Activated naive CD8-positive, alpha-beta T cell treated with anti-CD3 and anti-CD28 coated beads for 36 hours (primary cell): ENCODE data around the gene IL4. TPM values are rescaled to one million over a fixed set of nuclear protein-coding genes. Genes with fewer than 3 reads are reported as not detected.
A peak's percentile ranks its signal among the peaks of the same experiment; 100 is the strongest.
"Not testable (repeated sequence)": the region's sequence is repeated elsewhere in the genome, so short reads cannot be mapped to it uniquely, and the experiment has no call there.

Experiments
- DNase-seq: peaks from one replicate; pipeline ENCODE4 v3.0.0; 2021
- H3K27ac Mint-ChIP-seq: one replicate; pipeline ENCODE4 v1.8.0; 2022; ENCODE audit warnings: mild to moderate bottlenecking, moderate library complexity, mixed read lengths
- H3K27me3 Mint-ChIP-seq: one replicate; pipeline ENCODE4 v1.8.0; 2022; ENCODE audit warnings: mild to moderate bottlenecking, mixed read lengths
- H3K36me3 Mint-ChIP-seq: one replicate; pipeline ENCODE4 v1.8.0; 2021; ENCODE audit warnings: mild to moderate bottlenecking, mixed read lengths
- H3K4me1 Mint-ChIP-seq: one replicate; pipeline ENCODE4 v1.8.0; 2021; ENCODE audit warnings: mixed read lengths
- H3K4me3 Mint-ChIP-seq: one replicate; pipeline ENCODE4 v1.8.0; 2022; ENCODE audit warnings: mild to moderate bottlenecking, moderate library complexity, mixed read lengths
- H3K9me3 Mint-ChIP-seq: one replicate; pipeline ENCODE4 v1.8.0; 2022; ENCODE audit warnings: mixed read lengths
- total RNA-seq, 2 experiments: library from RNA; stranded (reverse); gene quantifications; one replicate each; pipeline ENCODE4 v1.2.3, GENCODE V29; 2021

The IL4 gene
- total RNA-seq = not detected

- H3K4me1 Mint-ChIP-seq = peaks cover 20% of the 10 kb centered on the region
- DNase-seq = no peak
- no peaks in the 10 kb centered on the region for H3K9me3 Mint-ChIP-seq
- H3K27ac Mint-ChIP-seq = no peak within 1 kb of the TSS
- no peaks in the 10 kb centered on the region for H3K36me3 Mint-ChIP-seq
- H3K27me3 Mint-ChIP-seq = no peaks in the 10 kb centered on the region
- no peak within 1 kb of the TSS for H3K4me3 Mint-ChIP-seq
Measured at GRCh38 chr5:132673939-132674630, at the start of gene IL4. TSS of gene IL4 (plus strand) at chr5:132673989. CDS start at chr5:132674051, 62 bp downstream.

- Mint-ChIP-seq H3K9me3 (no peaks in the 10 kb centered on the region), H3K4me3 (no peak overlapping the region), H3K27me3 (no peaks in the 10 kb centered on the region), H3K4me1 (peaks cover 11% of the 10 kb centered on the region), H3K36me3 (peaks cover 34% of the 10 kb centered on the region), H3K27ac (no peak overlapping the region)
- DNase-seq = no peak
Measured at GRCh38 chr5:132627470-132627869, 46.3 kb upstream of the IL4 start.

- no peaks in the 10 kb centered on the region for H3K9me3 Mint-ChIP-seq
- peaks cover 7% of the 10 kb centered on the region for H3K4me1 Mint-ChIP-seq
- no peak overlapping the region for H3K4me3 Mint-ChIP-seq
- peaks cover 23% of the 10 kb centered on the region for H3K36me3 Mint-ChIP-seq
- no peak for DNase-seq
- no peak overlapping the region for H3K27ac Mint-ChIP-seq
- no peaks in the 10 kb centered on the region for H3K27me3 Mint-ChIP-seq
Measured at GRCh38 chr5:132628814-132629213, 45.0 kb upstream of the IL4 start.

- Mint-ChIP-seq H3K9me3 (no peaks in the 10 kb centered on the region), H3K27me3 (no peaks in the 10 kb centered on the region), H3K4me3 (no peak overlapping the region), H3K27ac (peak overlapping the region; percentile 36), H3K4me1 (peaks cover 7% of the 10 kb centered on the region), H3K36me3 (peaks cover 24% of the 10 kb centered on the region)
- no peak for DNase-seq
Measured at GRCh38 chr5:132629230-132629944, 44.4 kb upstream of the IL4 start.

GRCh38 chr5:132633587-132633986 lies 40.2 kb upstream of the IL4 start:
- peaks cover 32% of the 10 kb centered on the region for H3K4me1 Mint-ChIP-seq
- not testable (repeated sequence) for H3K4me3 Mint-ChIP-seq, H3K9me3 Mint-ChIP-seq, H3K27ac Mint-ChIP-seq, DNase-seq, H3K27me3 Mint-ChIP-seq
- peaks cover 41% of the 10 kb centered on the region for H3K36me3 Mint-ChIP-seq

- DNase-seq = no peak
- H3K27me3 Mint-ChIP-seq = no peaks in the 10 kb centered on the region
Measured at GRCh38 chr5:132635873-132636272, 37.9 kb upstream of the IL4 start.

GRCh38 chr5:132637241-132637640 lies 36.5 kb upstream of the IL4 start:
- Mint-ChIP-seq H3K36me3 (peaks cover 48% of the 10 kb centered on the region), H3K4me1 (peaks cover 59% of the 10 kb centered on the region), H3K4me3 (no peak overlapping the region), H3K9me3 (no peaks in the 10 kb centered on the region), H3K27ac (no peak overlapping the region), H3K27me3 (no peaks in the 10 kb centered on the region)
- no peak for DNase-seq

More at GRCh38 chr5:132635873-132636272, 37.9 kb upstream of the IL4 start:
- Mint-ChIP-seq H3K9me3 (no peaks in the 10 kb centered on the region), H3K4me3 (peak overlapping the region; percentile 27), H3K4me1 (peaks cover 52% of the 10 kb centered on the region), H3K36me3 (peaks cover 47% of the 10 kb centered on the region), H3K27ac (peak overlapping the region; percentile 83)

GRCh38 chr5:132639706-132640130 lies 34.1 kb upstream of the IL4 start:
- peak; percentile 58 for DNase-seq
- Mint-ChIP-seq H3K4me3 (no peak overlapping the region), H3K4me1 (peaks cover 69% of the 10 kb centered on the region), H3K27me3 (no peaks in the 10 kb centered on the region), H3K9me3 (no peaks in the 10 kb centered on the region), H3K27ac (peak overlapping the region; percentile 92), H3K36me3 (peaks cover 55% of the 10 kb centered on the region)

GRCh38 chr5:132640613-132641012 lies 33.2 kb upstream of the IL4 start:
- Mint-ChIP-seq H3K36me3 (peaks cover 58% of the 10 kb centered on the region), H3K27me3 (no peaks in the 10 kb centered on the region), H3K9me3 (no peaks in the 10 kb centered on the region), H3K27ac (peak overlapping the region; percentile 92), H3K4me1 (peaks cover 62% of the 10 kb centered on the region), H3K4me3 (no peak overlapping the region)
- no peak for DNase-seq

GRCh38 chr5:132641241-132641723 lies 32.5 kb upstream of the IL4 start:
- Mint-ChIP-seq H3K4me1 (peaks cover 55% of the 10 kb centered on the region), H3K36me3 (peaks cover 56% of the 10 kb centered on the region), H3K9me3 (no peaks in the 10 kb centered on the region), H3K27ac (peak overlapping the region; percentile 92), H3K4me3 (no peak overlapping the region), H3K27me3 (no peaks in the 10 kb centered on the region)
- DNase-seq = peak; percentile 58

GRCh38 chr5:132641841-132642240 lies 31.9 kb upstream of the IL4 start:
- H3K4me3 Mint-ChIP-seq = peak overlapping the region; percentile 54
- no peak for DNase-seq
- H3K9me3 Mint-ChIP-seq = no peaks in the 10 kb centered on the region
- no peaks in the 10 kb centered on the region for H3K27me3 Mint-ChIP-seq
- H3K4me1 Mint-ChIP-seq = peaks cover 52% of the 10 kb centered on the region
- H3K36me3 Mint-ChIP-seq = peaks cover 59% of the 10 kb centered on the region
- H3K27ac Mint-ChIP-seq = peak overlapping the region; percentile 92

GRCh38 chr5:132644177-132644576 lies 29.6 kb upstream of the IL4 start:
- no peak for DNase-seq
- Mint-ChIP-seq H3K27ac (no peak overlapping the region), H3K4me3 (no peak overlapping the region), H3K9me3 (peaks cover 11% of the 10 kb centered on the region), H3K36me3 (peaks cover 49% of the 10 kb centered on the region), H3K4me1 (peaks cover 40% of the 10 kb centered on the region), H3K27me3 (no peaks in the 10 kb centered on the region)

GRCh38 chr5:132646583-132647266 lies 27.1 kb upstream of the IL4 start:
- DNase-seq = no peak
- peaks cover 20% of the 10 kb centered on the region for H3K4me1 Mint-ChIP-seq
- peaks cover 16% of the 10 kb centered on the region for H3K9me3 Mint-ChIP-seq
- peaks cover under 1% of the 10 kb centered on the region for H3K27me3 Mint-ChIP-seq
- no peak overlapping the region for H3K4me3 Mint-ChIP-seq
- peaks cover 37% of the 10 kb centered on the region for H3K36me3 Mint-ChIP-seq
- H3K27ac Mint-ChIP-seq = no peak overlapping the region

- no peak overlapping the region for H3K27ac Mint-ChIP-seq
- H3K9me3 Mint-ChIP-seq = peaks cover 17% of the 10 kb centered on the region
- DNase-seq = no peak
- H3K36me3 Mint-ChIP-seq = peaks cover 32% of the 10 kb centered on the region
- H3K4me1 Mint-ChIP-seq = peaks cover 13% of the 10 kb centered on the region
- H3K4me3 Mint-ChIP-seq = no peak overlapping the region
- H3K27me3 Mint-ChIP-seq = peaks cover 8% of the 10 kb centered on the region
Measured at GRCh38 chr5:132647473-132647872, 26.3 kb upstream of the IL4 start.

- Mint-ChIP-seq H3K4me1 (peaks cover 5% of the 10 kb centered on the region), H3K27me3 (peaks cover 9% of the 10 kb centered on the region), H3K27ac (no peak overlapping the region), H3K9me3 (peaks cover 17% of the 10 kb centered on the region), H3K36me3 (peaks cover 24% of the 10 kb centered on the region), H3K4me3 (no peak overlapping the region)
- no peak for DNase-seq
Measured at GRCh38 chr5:132648355-132648754, 25.4 kb upstream of the IL4 start.
